NT2/D1 (cell line): Measurements from ENCODE around the gene LIN52.
A peak's percentile ranks its signal among the peaks of the same experiment; 100 is the strongest.
"Not testable (repeated sequence)": the region's sequence is repeated elsewhere in the genome, so short reads cannot be mapped to it uniquely, and the experiment has no call there.

Experiments used
- DNase-seq: peaks from one replicate; pipeline ENCODE4 v3.0.0-alpha.2; 2011; ENCODE audit warnings: low read depth, low spot score
- H3K27me3 ChIP-seq: 2 replicates; pipeline ENCODE4 v1.6.0; 2011; ENCODE audit warnings: mild to moderate bottlenecking; ENCODE audit not compliant: insufficient read length, insufficient read depth
- H3K36me3 ChIP-seq: 2 replicates; pipeline ENCODE4 v1.6.1; 2011; ENCODE audit warnings: mild to moderate bottlenecking, low read length, mixed read lengths; ENCODE audit not compliant: insufficient read depth, insufficient read length
- H3K4me1 ChIP-seq: 2 replicates; pipeline ENCODE4 v1.5.1; 2011; ENCODE audit not compliant: insufficient read depth, insufficient read length
- H3K4me3 ChIP-seq: 2 replicates; pipeline ENCODE4 v1.5.1; 2011; ENCODE audit warnings: low read depth; ENCODE audit not compliant: insufficient read length
- H3K9ac ChIP-seq: 2 replicates; pipeline ENCODE4 v1.6.0; 2011; ENCODE audit warnings: low read depth; ENCODE audit not compliant: insufficient read length
- H3K9me3 ChIP-seq: 2 replicates; pipeline ENCODE4 v1.5.1; 2011; ENCODE audit warnings: mild to moderate bottlenecking, low read length; ENCODE audit not compliant: insufficient read depth
- SUZ12 ChIP-seq: IDR thresholded peaks from 2 replicates; pipeline ENCODE4 v1.6.1; 2011; ENCODE audit not compliant: insufficient read length, insufficient read depth; ENCODE audit errors: extremely low read depth
- YY1 ChIP-seq: IDR thresholded peaks from 2 replicates; pipeline ENCODE4 v1.6.1; 2011; ENCODE audit not compliant: insufficient read length, insufficient read depth
- ZNF274 ChIP-seq: IDR thresholded peaks from 2 replicates; pipeline ENCODE4 v1.6.1; 2011; ENCODE audit warnings: mild to moderate bottlenecking, low read depth, low read length

LIN52 gene

DNA sequence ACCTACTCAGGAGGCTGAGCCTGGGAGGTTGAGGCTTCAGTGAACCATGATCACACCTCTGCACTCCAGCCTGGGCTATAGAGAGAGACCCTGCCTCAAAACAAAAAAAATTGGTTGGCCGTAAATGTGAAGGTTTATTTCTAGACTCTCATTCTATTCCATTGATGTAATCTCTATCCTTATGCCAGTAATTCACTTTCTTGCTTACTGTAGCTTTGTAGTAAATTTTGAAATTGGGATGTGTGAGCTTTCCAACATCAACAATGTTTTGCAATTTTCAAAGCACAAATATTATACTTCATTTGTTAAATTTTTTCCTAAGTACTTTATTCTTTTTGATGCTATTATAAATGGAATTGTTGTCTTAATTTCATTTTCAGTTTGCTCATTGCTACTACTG lies 24.6 kb downstream of the LIN52 start:
- no peak for TF ChIP-seq SUZ12
- no peak overlapping the region for H3K4me3 ChIP-seq

GRCh38 chr14:74111395-74112216 lies 26.9 kb downstream of the LIN52 start:
- DNase-seq = peak; percentile 15
- not testable (repeated sequence) for H3K4me1 ChIP-seq, H3K4me3 ChIP-seq, H3K9me3 ChIP-seq, H3K9ac ChIP-seq, H3K27me3 ChIP-seq
- H3K36me3 ChIP-seq = peaks cover 12% of the 10 kb centered on the region

More for the DNA sequence above, 24.6 kb downstream of the LIN52 start:
- peaks cover 18% of the 10 kb centered on the region for H3K36me3 ChIP-seq
- H3K9me3 ChIP-seq = no peaks in the 10 kb centered on the region
- H3K9ac ChIP-seq = no peak overlapping the region
- H3K27me3 ChIP-seq = no peaks in the 10 kb centered on the region
- DNase-seq = no peak
- no peaks in the 10 kb centered on the region for H3K4me1 ChIP-seq

GRCh38 chr14:74125487-74125886 lies 40.7 kb downstream of the LIN52 start:
- H3K4me1 ChIP-seq, H3K4me3 ChIP-seq, H3K9ac ChIP-seq, DNase-seq, H3K27me3 ChIP-seq, H3K9me3 ChIP-seq, H3K36me3 ChIP-seq: not testable (repeated sequence)

- Histone ChIP-seq H3K27me3 (no peaks in the 10 kb centered on the region), H3K36me3 (no peaks in the 10 kb centered on the region), H3K4me3 (no peak overlapping the region), H3K9me3 (no peaks in the 10 kb centered on the region), H3K9ac (no peak overlapping the region), H3K4me1 (no peaks in the 10 kb centered on the region)
- TF ChIP-seq SUZ12 (no peak), YY1 (no peak), ZNF274 (no peak)
- DNase-seq = no peak
Observed at GRCh38 chr14:74126315-74127013, 41.7 kb downstream of the LIN52 start.

DNA sequence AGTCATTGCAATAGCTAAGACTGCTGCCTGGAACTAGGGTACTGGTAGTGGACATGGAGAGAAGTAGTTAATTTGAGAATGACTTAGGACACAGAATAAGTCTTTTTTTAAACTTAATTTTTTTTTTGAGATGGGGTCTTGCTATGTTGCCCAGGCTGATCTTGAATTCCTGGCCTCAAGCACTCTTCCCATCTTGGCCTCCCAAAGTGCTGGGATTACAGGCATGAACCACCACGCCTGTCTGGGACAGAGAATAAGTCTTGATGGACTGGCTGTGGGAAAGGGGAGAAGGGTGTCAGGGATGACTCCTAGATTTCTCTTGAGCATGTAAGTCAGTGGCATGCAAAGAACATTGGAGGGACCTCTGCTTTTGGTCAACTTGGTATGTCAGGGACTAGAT lies 42.9 kb downstream of the LIN52 start:
- H3K4me3 ChIP-seq = no peak overlapping the region
- H3K4me1 ChIP-seq = no peaks in the 10 kb centered on the region
- no peaks in the 10 kb centered on the region for H3K27me3 ChIP-seq
- no peaks in the 10 kb centered on the region for H3K9me3 ChIP-seq
- TF ChIP-seq SUZ12 (no peak), YY1 (no peak), ZNF274 (no peak)
- no peak for DNase-seq
- no peak overlapping the region for H3K9ac ChIP-seq
- no peaks in the 10 kb centered on the region for H3K36me3 ChIP-seq

DNA sequence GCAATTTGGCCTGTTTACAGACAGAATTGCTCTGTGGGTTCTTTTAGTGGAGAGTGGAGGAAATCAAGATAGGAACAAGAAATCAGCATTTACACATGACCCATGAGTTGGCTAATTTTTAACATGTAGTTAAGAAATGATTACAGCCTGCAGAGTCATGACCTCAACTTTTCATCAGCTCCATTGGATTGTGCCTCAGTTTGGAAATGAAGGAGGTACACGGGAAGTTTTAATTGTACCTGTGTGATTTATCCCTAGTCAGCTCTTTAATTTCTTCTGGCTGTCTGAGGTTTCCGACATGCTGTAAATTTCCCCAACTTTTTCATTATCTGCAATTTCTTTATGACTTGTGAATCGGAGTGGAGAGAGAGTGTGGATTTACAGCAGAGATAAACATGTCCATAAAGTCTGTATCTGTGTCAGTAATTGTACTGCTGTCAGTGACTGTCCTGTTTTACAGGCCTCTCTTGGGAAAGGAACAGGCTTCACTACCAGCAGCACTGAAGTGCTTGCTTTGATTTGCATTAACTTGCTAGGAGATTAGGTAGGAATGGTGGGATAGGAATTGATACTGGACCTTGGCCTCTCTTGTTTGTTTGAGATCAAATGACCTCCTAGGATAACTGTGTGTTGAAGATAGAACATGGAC lies 49.2 kb downstream of the LIN52 start:
- TF ChIP-seq YY1 = no peak
- TF ChIP-seq ZNF274 = no peak
- TF ChIP-seq SUZ12 = no peak
- Histone ChIP-seq H3K9me3 (no peaks in the 10 kb centered on the region), H3K36me3 (no peaks in the 10 kb centered on the region), H3K4me1 (no peaks in the 10 kb centered on the region), H3K27me3 (no peaks in the 10 kb centered on the region), H3K4me3 (no peak overlapping the region), H3K9ac (no peak overlapping the region)
- DNase-seq = no peak

DNA sequence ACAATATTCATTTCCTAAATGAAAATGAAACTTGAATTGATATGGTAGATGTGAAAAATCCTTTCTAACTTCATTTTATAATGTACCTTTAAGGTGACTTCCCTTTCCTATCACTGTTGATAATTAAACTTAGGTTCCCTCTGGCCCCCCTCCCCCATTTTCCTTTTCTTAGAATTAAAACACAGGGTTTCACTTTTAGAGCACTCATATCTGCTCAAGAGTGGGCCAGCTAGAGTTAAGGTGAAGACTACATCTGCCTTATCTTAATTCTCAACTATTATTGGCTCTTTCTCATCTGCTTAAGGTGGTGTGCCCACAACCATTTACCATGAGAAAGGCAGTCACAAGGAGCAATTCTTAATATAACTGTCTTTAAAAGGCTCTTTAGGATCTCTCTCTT lies 49.7 kb downstream of the LIN52 start:
- H3K4me3 ChIP-seq = no peak overlapping the region
- H3K9ac ChIP-seq = no peak overlapping the region
- TF ChIP-seq YY1 (no peak), ZNF274 (no peak), SUZ12 (no peak)
- no peaks in the 10 kb centered on the region for H3K4me1 ChIP-seq
- no peaks in the 10 kb centered on the region for H3K27me3 ChIP-seq
- no peaks in the 10 kb centered on the region for H3K9me3 ChIP-seq
- no peaks in the 10 kb centered on the region for H3K36me3 ChIP-seq
- no peak for DNase-seq
